Measurements from ENCODE around the gene EPB41L3. TPM values are rescaled to one million over a fixed set of nuclear protein-coding genes. Genes with fewer than 3 reads are reported as not detected.
A peak's percentile ranks its signal among the peaks of the same experiment; 100 is the strongest.

Gene EPB41L3
- polyA plus RNA-seq, 3 donors, result 25.2 to 56.6 (median 51.3) TPM

- WGBS (ENCODE audit: insufficient coverage), result 98% methylated on average over 8 of the region's 12 CpGs
Measured at GRCh38 chr18:5415665-5416064, 128.1 kb downstream of the EPB41L3 start.

GRCh38 chr18:5415031-5415430 lies 128.8 kb downstream of the EPB41L3 start:
- Histone ChIP-seq H3K9me3 (replicated peaks in 1 of 2; ENCODE audit: control insufficient read depth in 1 of 2, insufficient read depth in 1 of 2, low read length in 2 of 2) (no peaks in the 10 kb centered on the region), H3K4me3 (replicated peaks in 1 of 3; ENCODE audit: low read depth in 2 of 3, low read length in 3 of 3) (no peak overlapping the region), H3K4me2 (replicated peaks; ENCODE audit: extremely low read depth, low read length, poor library complexity, severe bottlenecking) (no peak overlapping the region), H4K20me1 (ENCODE audit: insufficient read depth, low read length) (no peaks in the 10 kb centered on the region), H2AFZ (ENCODE audit: insufficient read depth, low read depth, low read length, poor library complexity, severe bottlenecking) (no peak overlapping the region), H3K27me3 (ENCODE audit: control insufficient read depth in 2 of 2, insufficient read depth in 2 of 2, low read length in 2 of 2) (no peaks in the 10 kb centered on the region), H3K27ac (ENCODE audit: low read depth in 1 of 2, low read length in 2 of 2) (no peak overlapping the region), H3K36me3 (replicated peaks in 1 of 2; ENCODE audit: control insufficient read depth in 1 of 2, insufficient read depth in 2 of 2, low read length in 2 of 2) (peaks cover 2 to 42% of the 10 kb centered on the region in 2 donors), H3K9ac (ENCODE audit: insufficient read depth, low read length, poor library complexity, severe bottlenecking) (no peak overlapping the region), H3K79me2 (ENCODE audit: insufficient read depth, low read length) (no peaks in the 10 kb centered on the region), H3K4me1 (ENCODE audit: control insufficient read depth in 1 of 2, insufficient read depth in 2 of 2, low read length in 2 of 2) (peaks cover 24 to 28% of the 10 kb centered on the region in 2 donors)
- intact Hi-C loops (cut with micrococcal nuclease), result no loop called here
- Mint-ChIP-seq H3K4me1 (peaks cover 27% of the 10 kb centered on the region), H3K36me3 (peaks cover 29 to 44% of the 10 kb centered on the region in 2 donors), H3K9me3 (peaks cover 0 to 2% (median 0%) of the 10 kb centered on the region in 7 donors), H3K27ac (peak overlapping the region in 1 of 7 donors; percentile 49), H3K27me3 (ENCODE audit: low read depth in 3 of 3) (peaks cover 0 to 1% (median 0%) of the 10 kb centered on the region in 3 donors), H3K4me3 (no peak overlapping the region)
- DNase-seq, result no peak
- 100% methylated on average over 1 of the region's 4 CpGs for WGBS (ENCODE audit: insufficient coverage)
- no peak for TF ChIP-seq CTCF (IDR thresholded peaks at IDR 0.05)

More at GRCh38 chr18:5415665-5416064, 128.1 kb downstream of the EPB41L3 start:
- Mint-ChIP-seq H3K9me3 (peaks cover 0 to 2% (median 0%) of the 10 kb centered on the region in 7 donors), H3K27me3 (ENCODE audit: low read depth in 3 of 3) (peaks cover 0 to 1% (median 0%) of the 10 kb centered on the region in 3 donors), H3K4me3 (no peak overlapping the region), H3K36me3 (peaks cover 24 to 41% of the 10 kb centered on the region in 2 donors), H3K4me1 (peaks cover 27% of the 10 kb centered on the region), H3K27ac (peak overlapping the region in 3 of 7 donors; percentile 1 to 32 (median 17))
- TF ChIP-seq CTCF (IDR thresholded peaks at IDR 0.05), result no peak
- H3K4me1 ChIP-seq (ENCODE audit: control insufficient read depth in 1 of 2, insufficient read depth in 2 of 2, low read length in 2 of 2), result peaks cover 24 to 28% of the 10 kb centered on the region in 2 donors
- no peak overlapping the region for H3K27ac ChIP-seq (ENCODE audit: low read depth in 1 of 2, low read length in 2 of 2)
- H3K9me3 ChIP-seq (replicated peaks in 1 of 2; ENCODE audit: control insufficient read depth in 1 of 2, insufficient read depth in 1 of 2, low read length in 2 of 2), result no peaks in the 10 kb centered on the region
- no peaks in the 10 kb centered on the region for H3K79me2 ChIP-seq (ENCODE audit: insufficient read depth, low read length)
- H3K4me2 ChIP-seq (replicated peaks; ENCODE audit: extremely low read depth, low read length, poor library complexity, severe bottlenecking), result no peak overlapping the region
- DNase-seq, result no peak
- H3K4me3 ChIP-seq (replicated peaks in 1 of 3; ENCODE audit: low read depth in 2 of 3, low read length in 3 of 3), result no peak overlapping the region
- H2AFZ ChIP-seq (ENCODE audit: insufficient read depth, low read depth, low read length, poor library complexity, severe bottlenecking), result no peak overlapping the region
- peaks cover 2 to 40% of the 10 kb centered on the region in 2 donors for H3K36me3 ChIP-seq (replicated peaks in 1 of 2; ENCODE audit: control insufficient read depth in 1 of 2, insufficient read depth in 2 of 2, low read length in 2 of 2)
- H3K9ac ChIP-seq (ENCODE audit: insufficient read depth, low read length, poor library complexity, severe bottlenecking), result no peak overlapping the region
- H3K27me3 ChIP-seq (ENCODE audit: control insufficient read depth in 2 of 2, insufficient read depth in 2 of 2, low read length in 2 of 2), result no peaks in the 10 kb centered on the region
- no peaks in the 10 kb centered on the region for H4K20me1 ChIP-seq (ENCODE audit: insufficient read depth, low read length)
- intact Hi-C loops (cut with micrococcal nuclease), result no loop called here
